GM12891 (cell line): ENCODE data around the gene PPP1R1B.

ENCODE experiments used
- POLR2A ChIP-seq: IDR thresholded peaks from 2 replicates; pipeline ENCODE4 v1.6.1; 2011; ENCODE audit warnings: low read depth, low read length, control low read depth
- SPI1 ChIP-seq: IDR thresholded peaks from 2 replicates; pipeline ENCODE4 v1.6.1; 2011; ENCODE audit warnings: low read depth, low read length, control low read depth

DNA sequence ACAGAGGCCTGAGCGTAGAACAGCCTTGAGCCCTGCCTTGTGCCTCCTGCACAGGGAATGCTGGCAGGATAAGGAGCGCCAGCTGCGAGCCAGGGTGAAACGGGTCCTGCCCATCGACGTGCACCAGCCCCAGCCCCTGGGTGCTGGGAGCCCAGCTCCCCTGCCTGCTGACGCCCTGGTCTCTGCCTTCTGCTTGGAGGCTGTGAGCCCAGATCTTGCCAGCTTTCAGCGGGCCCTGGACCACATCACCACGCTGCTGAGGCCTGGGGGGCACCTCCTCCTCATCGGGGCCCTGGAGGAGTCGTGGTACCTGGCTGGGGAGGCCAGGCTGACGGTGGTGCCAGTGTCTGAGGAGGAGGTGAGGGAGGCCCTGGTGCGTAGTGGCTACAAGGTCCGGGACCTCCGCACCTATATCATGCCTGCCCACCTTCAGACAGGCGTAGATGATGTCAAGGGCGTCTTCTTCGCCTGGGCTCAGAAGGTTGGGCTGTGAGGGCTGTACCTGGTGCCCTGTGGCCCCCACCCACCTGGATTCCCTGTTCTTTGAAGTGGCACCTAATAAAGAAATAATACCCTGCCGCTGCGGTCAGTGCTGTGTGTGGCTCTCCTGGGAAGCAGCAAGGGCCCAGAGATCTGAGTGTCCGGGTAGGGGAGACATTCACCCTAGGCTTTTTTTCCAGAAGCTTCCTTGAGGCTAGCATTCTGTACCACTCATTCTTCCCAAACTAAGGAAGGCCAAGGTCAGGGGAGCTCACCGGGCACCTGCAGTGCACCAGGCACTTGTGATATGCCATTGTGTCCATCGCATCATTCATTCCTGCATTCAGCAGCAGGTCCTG lies 43.4 kb downstream of the PPP1R1B start:
- TF ChIP-seq SPI1 (no peak), POLR2A (no peak)
